Measurements from ENCODE around the gene RAB14.
"Not testable (repeated sequence)": the region's sequence is repeated elsewhere in the genome, so short reads cannot be mapped to it uniquely, and the experiment has no call there.

Gene RAB14

DNA sequence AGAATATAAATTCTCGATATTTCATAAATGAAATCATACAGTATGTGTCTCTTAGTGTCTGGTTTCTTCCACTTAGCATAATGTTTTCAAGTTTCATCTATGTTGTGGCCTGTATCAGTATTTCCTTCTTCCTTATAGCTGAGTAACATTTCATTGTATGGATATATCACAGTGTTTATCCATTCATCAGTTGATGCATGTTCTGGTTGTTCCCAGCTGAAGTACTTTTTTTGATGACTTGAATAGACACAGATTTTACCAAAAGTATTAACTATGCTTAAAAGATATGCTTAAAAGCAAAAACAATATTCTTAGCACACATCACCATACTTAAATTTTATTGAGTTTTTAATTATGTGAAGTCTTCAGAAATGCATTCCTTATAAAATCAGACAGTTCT lies 12.7 kb downstream of the RAB14 start:
- DNase-seq = no peak

- no peak for DNase-seq
These were observed 13.9 kb downstream of the RAB14 start for GRCh38 chr9:121187636-121188305.

- DNase-seq = no peak
These were observed 15.8 kb downstream of the RAB14 start for GRCh38 chr9:121185774-121186403.

DNA sequence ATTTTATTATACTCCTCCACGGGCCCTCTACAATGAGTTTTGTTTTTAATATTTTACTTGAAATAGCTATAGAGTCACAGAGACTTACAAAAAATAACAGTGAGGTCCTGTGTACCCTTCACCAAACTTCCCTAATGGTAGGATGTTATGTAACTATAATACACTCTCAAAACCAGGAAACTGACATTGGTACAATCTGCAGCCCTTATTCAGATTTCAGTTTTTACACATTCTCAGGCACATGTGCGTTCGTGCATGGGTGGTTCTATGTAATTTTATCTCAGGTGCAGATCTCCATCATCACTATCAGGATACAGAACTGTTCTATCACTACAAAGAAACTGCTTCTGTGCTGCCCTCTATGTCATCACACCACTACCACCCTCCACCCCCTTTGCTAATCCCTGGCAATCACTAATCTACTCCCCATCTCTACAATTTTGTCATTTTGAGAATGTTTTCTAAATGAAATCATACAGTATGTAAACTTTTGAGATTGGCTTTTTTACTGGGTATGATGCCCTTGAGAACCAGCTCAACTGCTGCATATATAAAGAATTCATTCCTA lies 16.4 kb downstream of the RAB14 start:
- no peak for DNase-seq

- no peak for DNase-seq
These were observed 17.2 kb downstream of the RAB14 start for GRCh38 chr9:121184463-121184862.

DNA sequence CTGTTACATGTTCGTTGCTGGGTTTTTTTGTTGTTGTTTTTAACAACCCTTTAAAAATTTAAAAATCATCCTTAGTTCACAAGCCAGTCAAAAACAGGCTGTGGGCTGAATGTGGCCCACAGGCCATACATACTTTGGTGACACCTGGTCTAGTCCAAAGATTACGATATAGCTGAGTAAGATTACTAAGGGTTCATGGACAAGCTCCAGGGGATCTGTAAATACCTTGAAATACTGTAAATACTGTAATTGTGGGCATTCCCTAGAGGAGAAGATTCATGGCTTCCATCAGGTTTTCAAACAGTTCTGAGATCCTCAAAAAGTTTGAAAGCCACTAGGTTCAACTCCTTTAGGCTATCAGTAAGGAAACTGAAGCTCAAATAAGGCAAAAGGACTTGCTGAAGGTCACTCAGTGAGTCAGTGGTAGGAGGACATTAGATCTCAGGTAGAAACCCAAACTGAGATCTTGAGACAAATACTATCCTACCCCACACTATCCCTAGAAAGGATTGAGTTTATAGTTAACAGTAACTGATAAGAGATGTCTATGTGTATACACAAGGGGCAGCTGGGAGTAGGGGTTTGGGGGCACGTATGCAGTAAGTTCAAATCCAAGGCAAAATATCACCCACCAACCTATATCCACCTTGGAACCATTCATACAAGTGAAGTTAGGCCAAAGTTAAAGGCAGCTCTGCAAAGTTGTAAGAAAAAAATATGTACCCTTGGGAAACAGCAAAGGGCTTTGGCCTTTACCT lies 17.8 kb downstream of the RAB14 start:
- no peak for DNase-seq

GRCh38 chr9:121182989-121183388 lies 18.7 kb downstream of the RAB14 start:
- DNase-seq = no peak

GRCh38 chr9:121182101-121182836 lies 19.4 kb downstream of the RAB14 start:
- DNase-seq = no peak

- DNase-seq = no peak
These were observed 21.6 kb downstream of the RAB14 start for GRCh38 chr9:121179930-121180681.

DNA sequence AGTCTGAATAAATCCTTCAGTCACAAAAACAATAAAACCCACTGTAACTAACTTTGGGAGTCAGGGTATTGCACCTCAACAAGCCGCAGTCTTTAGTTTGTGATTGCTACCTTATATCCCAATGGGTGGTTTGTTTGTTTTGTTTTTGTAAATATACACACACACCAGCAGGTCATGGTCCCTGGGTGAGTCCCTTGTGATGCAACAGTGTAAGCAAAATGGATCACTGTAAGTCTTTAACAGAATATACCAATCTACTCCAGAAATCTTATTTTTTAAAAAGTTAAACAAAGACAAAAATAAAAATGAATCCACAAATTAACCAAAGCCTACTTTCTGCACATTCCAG lies 22.3 kb downstream of the RAB14 start:
- DNase-seq = not testable (repeated sequence)

DNA sequence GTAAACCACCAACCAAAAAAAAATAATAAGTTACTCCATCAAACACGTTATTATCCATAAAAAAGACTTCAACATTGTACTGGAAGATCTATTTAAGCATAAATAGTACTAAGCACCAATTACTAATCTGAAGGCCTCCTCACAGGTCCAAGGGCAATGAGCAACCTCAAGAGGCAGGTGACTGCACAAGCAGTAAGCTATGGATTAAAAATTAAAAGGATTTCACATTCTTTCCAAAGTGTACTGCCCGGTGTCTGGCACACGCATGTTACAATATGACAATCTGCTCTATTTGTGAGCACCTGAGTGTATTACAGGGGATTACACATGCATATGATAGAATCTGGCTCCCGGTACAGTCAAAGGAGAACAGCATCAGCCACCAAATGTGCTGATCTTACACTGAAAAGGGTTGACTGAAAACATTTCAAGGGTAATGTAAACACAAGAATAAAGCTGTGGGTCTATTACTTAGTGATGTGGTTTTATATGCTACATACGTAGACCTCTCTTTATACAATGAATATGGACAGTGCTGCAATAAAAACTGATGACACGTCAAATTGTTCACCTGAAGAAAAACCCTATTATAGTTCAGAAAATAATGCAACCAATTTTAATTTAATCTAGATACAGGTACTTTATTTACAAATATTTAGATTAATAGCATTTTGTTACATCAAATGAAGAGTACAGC lies 22.8 kb downstream of the RAB14 start:
- DNase-seq = no peak

DNA sequence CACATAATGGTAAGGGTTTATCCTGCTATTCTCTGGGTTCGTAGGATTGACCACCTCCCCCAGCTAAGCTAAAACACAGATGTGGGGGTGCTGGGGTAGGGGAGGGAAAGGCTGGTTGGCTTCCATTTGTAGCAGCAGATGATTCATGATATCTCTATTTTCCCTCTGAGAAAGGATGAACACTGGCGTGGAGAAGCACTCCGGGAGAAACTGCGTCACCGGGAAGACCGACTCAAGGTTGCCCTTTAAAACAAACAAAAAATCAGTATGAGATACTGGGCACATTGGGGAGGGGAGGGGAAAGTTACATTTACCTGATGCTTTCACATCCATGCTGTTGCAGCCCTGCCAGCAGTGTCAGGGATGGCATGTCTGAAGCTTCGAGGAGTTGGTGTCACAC lies 28.2 kb downstream of the RAB14 start:
- no peak for DNase-seq

GRCh38 chr9:121172726-121173487 lies 28.8 kb downstream of the RAB14 start:
- no peak for DNase-seq

DNA sequence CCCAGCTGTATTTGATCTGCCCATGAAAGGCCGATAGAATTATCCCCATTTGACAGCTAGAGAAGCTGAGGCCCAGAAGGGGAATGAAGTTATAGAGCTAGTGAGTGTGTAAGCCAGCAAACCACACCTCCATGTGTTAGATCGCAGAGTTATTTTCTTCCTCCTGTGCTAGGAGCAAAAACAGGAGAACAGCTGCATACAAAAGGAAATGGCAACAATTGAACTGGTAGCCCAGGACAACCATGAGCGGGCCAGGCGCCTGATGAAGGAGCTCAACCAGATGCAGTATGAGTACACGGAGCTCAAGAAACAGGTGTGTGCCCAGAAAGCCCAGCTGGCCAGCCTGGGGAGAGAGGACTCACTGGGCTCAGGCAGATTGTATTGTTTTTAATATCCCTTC lies 30.4 kb downstream of the RAB14 start:
- DNase-seq = no peak

- DNase-seq = no peak
These were observed 32.5 kb downstream of the RAB14 start for GRCh38 chr9:121169094-121169601.

DNA sequence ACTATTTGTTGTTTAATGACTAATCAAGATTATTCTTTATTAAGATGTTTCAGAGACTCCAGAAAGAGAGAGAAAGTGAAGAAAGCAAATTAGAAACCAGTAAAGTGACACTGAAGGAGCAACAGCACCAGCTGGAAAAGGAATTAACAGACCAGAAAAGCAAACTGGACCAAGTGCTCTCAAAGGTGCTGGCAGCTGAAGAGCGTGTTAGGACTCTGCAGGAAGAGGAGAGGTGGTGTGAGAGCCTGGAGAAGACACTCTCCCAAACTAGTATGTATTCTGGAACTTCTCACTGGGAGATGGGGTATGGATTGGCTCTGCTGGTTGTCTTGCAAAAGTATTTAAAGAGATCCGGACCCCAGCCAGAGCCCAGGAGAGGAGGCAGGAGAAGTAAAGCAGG lies 33.6 kb downstream of the RAB14 start:
- no peak for DNase-seq

- no peak for DNase-seq
These were observed 41.6 kb downstream of the RAB14 start for GRCh38 chr9:121160025-121160424.

- no peak for DNase-seq
These were observed 43.7 kb downstream of the RAB14 start for GRCh38 chr9:121157939-121158338.

DNA sequence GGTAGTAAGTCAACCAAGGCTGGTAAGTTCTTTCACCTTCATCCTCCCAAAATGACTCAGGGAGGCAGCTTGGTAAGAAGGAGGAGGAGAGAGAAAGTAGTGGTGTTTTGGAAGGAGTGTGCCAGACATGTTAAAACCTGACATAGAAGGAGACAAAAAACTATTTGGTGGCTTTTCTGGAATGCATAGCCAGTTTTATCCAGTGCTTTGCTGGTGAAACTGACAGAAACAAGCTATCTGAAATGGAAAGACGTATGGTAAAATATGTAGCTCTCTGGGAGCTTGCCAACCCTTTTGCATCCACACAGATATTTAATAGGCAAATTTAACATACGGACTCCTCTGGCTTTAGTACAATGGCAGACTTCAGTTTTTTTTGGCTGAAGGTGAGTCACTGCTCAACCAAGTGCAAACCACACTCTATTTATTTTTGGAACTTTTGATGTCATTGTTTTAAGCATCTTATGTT lies 45.4 kb downstream of the RAB14 start:
- DNase-seq = no peak

- no peak for DNase-seq
These were observed 46.9 kb downstream of the RAB14 start for GRCh38 chr9:121154782-121155181.

- DNase-seq = no peak
These were observed 48.0 kb downstream of the RAB14 start for GRCh38 chr9:121153642-121154041.
